ENCODE results near the gene MSI2. TPM values are rescaled to one million over a fixed set of nuclear protein-coding genes. Genes with fewer than 3 reads are reported as not detected.

MSI2 gene
- total RNA-seq, 4 donors from 2014 or later: 27.3 to 50.4 (median 36.8) TPM

- Histone ChIP-seq H3K4me3 (no peak overlapping the region), H3K36me3 (peaks cover 0 to 68% of the 10 kb centered on the region in 2 donors), H3K4me1 (no peaks in the 10 kb centered on the region), H3K27me3 (no peaks in the 10 kb centered on the region), H3K27ac (no peak overlapping the region), H3K9me3 (no peaks in the 10 kb centered on the region)
- ATAC-seq: no peak
- WGBS, 2 donors (ENCODE audit: low coverage in 1 of 2): 94% methylated on average over 5 of the region's 5 CpGs; no CpG with 5 or more reads in 1 of the 2 donors
- no peak for TF ChIP-seq CTCF (IDR thresholded peaks at IDR 0.05)
- no peak for TF ChIP-seq POLR2A (IDR thresholded peaks at IDR 0.05)
- TF ChIP-seq EP300 (IDR thresholded peaks at IDR 0.05): no peak
- no peak for TF ChIP-seq POLR2AphosphoS5 (IDR thresholded peaks at IDR 0.05)
These were observed 376.0 kb downstream of the MSI2 start for GRCh38 chr17:57632294-57632693.

- no peaks in the 10 kb centered on the region for H3K4me1 ChIP-seq
- no peak overlapping the region for H3K27ac ChIP-seq
- H3K9me3 ChIP-seq: no peaks in the 10 kb centered on the region
- TF ChIP-seq EP300 (IDR thresholded peaks at IDR 0.05): no peak
- no peak for TF ChIP-seq POLR2A (IDR thresholded peaks at IDR 0.05)
- no peak for TF ChIP-seq POLR2AphosphoS5 (IDR thresholded peaks at IDR 0.05)
- TF ChIP-seq CTCF (IDR thresholded peaks at IDR 0.05): no peak
- H3K27me3 ChIP-seq: no peaks in the 10 kb centered on the region
- 83 to 87% methylated on average over 1 to 10 of the region's 14 CpGs for WGBS, 2 donors (ENCODE audit: low coverage in 1 of 2)
- H3K36me3 ChIP-seq: peaks cover 0 to 62% of the 10 kb centered on the region in 2 donors
- ATAC-seq: no peak
- no peak overlapping the region for H3K4me3 ChIP-seq
These were observed 376.9 kb downstream of the MSI2 start for GRCh38 chr17:57633236-57633635.

- no peaks in the 10 kb centered on the region for H3K9me3 ChIP-seq
- peaks cover 0 to 51% of the 10 kb centered on the region in 2 donors for H3K36me3 ChIP-seq
- 60 to 100% methylated on average over 2 to 4 of the region's 4 CpGs for WGBS, 2 donors (ENCODE audit: low coverage in 1 of 2)
- no peak for ATAC-seq
- no peak overlapping the region for H3K27ac ChIP-seq
- H3K4me3 ChIP-seq: no peak overlapping the region
- H3K4me1 ChIP-seq: no peaks in the 10 kb centered on the region
- TF ChIP-seq EP300 (IDR thresholded peaks at IDR 0.05): no peak
- TF ChIP-seq CTCF (IDR thresholded peaks at IDR 0.05): no peak
- no peak for TF ChIP-seq POLR2A (IDR thresholded peaks at IDR 0.05)
- TF ChIP-seq POLR2AphosphoS5 (IDR thresholded peaks at IDR 0.05): no peak
- H3K27me3 ChIP-seq: no peaks in the 10 kb centered on the region
These were observed 378.6 kb downstream of the MSI2 start for GRCh38 chr17:57634713-57635465.

- no peak overlapping the region for H3K4me3 ChIP-seq
- no peak for TF ChIP-seq POLR2AphosphoS5 (IDR thresholded peaks at IDR 0.05)
- TF ChIP-seq POLR2A (IDR thresholded peaks at IDR 0.05): no peak
- TF ChIP-seq EP300 (IDR thresholded peaks at IDR 0.05): no peak
- TF ChIP-seq CTCF (IDR thresholded peaks at IDR 0.05): no peak
- H3K9me3 ChIP-seq: no peaks in the 10 kb centered on the region
- no peaks in the 10 kb centered on the region for H3K4me1 ChIP-seq
- 67% methylated on average over 3 of the region's 9 CpGs; no CpG with 5 or more reads in 1 of the 2 donors for WGBS, 2 donors (ENCODE audit: low coverage in 1 of 2)
- no peaks in the 10 kb centered on the region for H3K27me3 ChIP-seq
- H3K27ac ChIP-seq: no peak overlapping the region
- no peak for ATAC-seq
- H3K36me3 ChIP-seq: peaks cover 0 to 39% of the 10 kb centered on the region in 2 donors
These were observed 380.0 kb downstream of the MSI2 start for GRCh38 chr17:57636274-57636673.

All from gastroesophageal sphincter (tissue), 4 donors.